Measurements from ENCODE around the gene RECQL5. TPM values are rescaled to one million over a fixed set of nuclear protein-coding genes. Genes with fewer than 3 reads are reported as not detected.

The RECQL5 gene
- total RNA-seq, 1 donor from 2014 or later: 64.7 TPM

GRCh38 chr17:75592348-75593020 lies 74.5 kb downstream of the RECQL5 start:
- Mint-ChIP-seq H3K27ac (no peak overlapping the region), H3K4me1 (ENCODE audit: unreplicated experiment) (no peaks in the 10 kb centered on the region), H3K36me3 (no peaks in the 10 kb centered on the region), H3K4me3 (no peak overlapping the region), H3K27me3 (peaks cover 3% of the 10 kb centered on the region), H3K9me3 (no peaks in the 10 kb centered on the region)
- DNase-seq (ENCODE audit: extremely low spot score, unreplicated experiment): no peak
- no peak for TF ChIP-seq CTCF (conservative IDR thresholded peaks at IDR 0.05)

GRCh38 chr17:75591722-75592302 lies 75.1 kb downstream of the RECQL5 start:
- no peak for TF ChIP-seq CTCF (conservative IDR thresholded peaks at IDR 0.05)
- no peak overlapping the region for H3K27ac Mint-ChIP-seq
- no peak for DNase-seq (ENCODE audit: extremely low spot score, unreplicated experiment)
- H3K9me3 Mint-ChIP-seq: no peaks in the 10 kb centered on the region
- no peaks in the 10 kb centered on the region for H3K4me1 Mint-ChIP-seq (ENCODE audit: unreplicated experiment)
- no peak overlapping the region for H3K4me3 Mint-ChIP-seq
- H3K27me3 Mint-ChIP-seq: peaks cover 10% of the 10 kb centered on the region
- H3K36me3 Mint-ChIP-seq: no peaks in the 10 kb centered on the region

GRCh38 chr17:75590849-75591721 lies 75.9 kb downstream of the RECQL5 start:
- H3K27me3 Mint-ChIP-seq: peaks cover 17% of the 10 kb centered on the region
- DNase-seq (ENCODE audit: extremely low spot score, unreplicated experiment): no peak
- no peak for TF ChIP-seq CTCF (conservative IDR thresholded peaks at IDR 0.05)
- H3K9me3 Mint-ChIP-seq: no peaks in the 10 kb centered on the region
- H3K36me3 Mint-ChIP-seq: no peaks in the 10 kb centered on the region
- H3K4me1 Mint-ChIP-seq (ENCODE audit: unreplicated experiment): no peaks in the 10 kb centered on the region
- peak overlapping the region; percentile 36 for H3K27ac Mint-ChIP-seq
- peak overlapping the region; percentile 64 for H3K4me3 Mint-ChIP-seq

- no peak overlapping the region for H3K27ac Mint-ChIP-seq
- peaks cover 24% of the 10 kb centered on the region for H3K27me3 Mint-ChIP-seq
- H3K4me3 Mint-ChIP-seq: peak overlapping the region; percentile 64
- DNase-seq (ENCODE audit: extremely low spot score, unreplicated experiment): no peak
- H3K4me1 Mint-ChIP-seq (ENCODE audit: unreplicated experiment): no peaks in the 10 kb centered on the region
- H3K36me3 Mint-ChIP-seq: no peaks in the 10 kb centered on the region
- TF ChIP-seq CTCF (conservative IDR thresholded peaks at IDR 0.05): no peak
- H3K9me3 Mint-ChIP-seq: no peaks in the 10 kb centered on the region
Observed at GRCh38 chr17:75590314-75590761, 76.6 kb downstream of the RECQL5 start.

GRCh38 chr17:75589919-75590303 lies 77.0 kb downstream of the RECQL5 start:
- Mint-ChIP-seq H3K4me1 (ENCODE audit: unreplicated experiment) (no peaks in the 10 kb centered on the region), H3K4me3 (no peak overlapping the region), H3K27ac (no peak overlapping the region), H3K27me3 (peaks cover 26% of the 10 kb centered on the region), H3K36me3 (no peaks in the 10 kb centered on the region), H3K9me3 (no peaks in the 10 kb centered on the region)
- no peak for TF ChIP-seq CTCF (conservative IDR thresholded peaks at IDR 0.05)
- DNase-seq (ENCODE audit: extremely low spot score, unreplicated experiment): no peak
